ENCODE data around the gene ARHGAP42.

ARHGAP42 gene

DNA sequence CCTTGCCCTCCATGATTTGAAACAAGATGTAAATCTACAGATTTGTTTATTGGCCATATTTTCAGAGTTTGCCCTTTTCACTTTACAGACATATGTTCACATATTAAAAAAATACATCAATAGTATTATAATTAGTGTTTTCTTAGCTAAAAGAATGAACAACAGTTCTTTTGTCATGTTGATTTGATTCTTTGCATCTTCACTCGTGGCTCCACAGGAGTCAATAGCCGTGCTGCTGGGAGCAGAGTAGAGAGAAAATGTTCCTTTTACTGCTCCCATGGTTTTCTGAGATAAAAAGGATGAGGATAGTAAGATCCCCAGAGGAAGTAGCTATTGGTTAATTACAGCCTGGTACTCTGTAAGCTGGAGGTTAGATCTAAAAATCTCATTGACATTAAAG is 291.4 kb downstream of the ARHGAP42 start:
- no peaks in the 10 kb centered on the region for H3K27me3 ChIP-seq (ENCODE audit: insufficient read depth, poor library complexity, severe bottlenecking)
- DNase-seq (ENCODE audit: low read depth in 1 of 2, low spot score in 1 of 2): no peak
- no peak overlapping the region for H3K27ac ChIP-seq (replicated peaks)
- no peak overlapping the region for H3K4me3 ChIP-seq (replicated peaks; ENCODE audit: insufficient read depth, low read length)
- TF ChIP-seq REST (IDR thresholded peaks at IDR 0.05; ENCODE audit: insufficient replicate concordance, low read depth) (no peak), POLR2AphosphoS5 (IDR thresholded peaks at IDR 0.05; ENCODE audit: low read depth) (no peak), GABPA (IDR thresholded peaks at IDR 0.05; ENCODE audit: low read depth) (no peak), SPI1 (IDR thresholded peaks at IDR 0.05; ENCODE audit: borderline replicate concordance, low read depth) (no peak), CTCF (IDR thresholded peaks at IDR 0.05; ENCODE audit: insufficient read depth, low read length) (no peak)

- Histone ChIP-seq H3K4me3 (replicated peaks; ENCODE audit: insufficient read depth, low read length) (no peak overlapping the region), H3K27ac (replicated peaks) (no peak overlapping the region), H3K27me3 (ENCODE audit: insufficient read depth, poor library complexity, severe bottlenecking) (no peaks in the 10 kb centered on the region)
- DNase-seq (ENCODE audit: low read depth in 1 of 2, low spot score in 1 of 2): no peak
- no peak for TF ChIP-seq REST (IDR thresholded peaks at IDR 0.05; ENCODE audit: insufficient replicate concordance, low read depth)
- no peak for TF ChIP-seq GABPA (IDR thresholded peaks at IDR 0.05; ENCODE audit: low read depth)
- no peak for TF ChIP-seq SPI1 (IDR thresholded peaks at IDR 0.05; ENCODE audit: borderline replicate concordance, low read depth)
- no peak for TF ChIP-seq CTCF (IDR thresholded peaks at IDR 0.05; ENCODE audit: insufficient read depth, low read length)
- TF ChIP-seq POLR2AphosphoS5 (IDR thresholded peaks at IDR 0.05; ENCODE audit: low read depth): no peak
Observed at GRCh38 chr11:100978939-100979338, 291.9 kb downstream of the ARHGAP42 start.

DNA sequence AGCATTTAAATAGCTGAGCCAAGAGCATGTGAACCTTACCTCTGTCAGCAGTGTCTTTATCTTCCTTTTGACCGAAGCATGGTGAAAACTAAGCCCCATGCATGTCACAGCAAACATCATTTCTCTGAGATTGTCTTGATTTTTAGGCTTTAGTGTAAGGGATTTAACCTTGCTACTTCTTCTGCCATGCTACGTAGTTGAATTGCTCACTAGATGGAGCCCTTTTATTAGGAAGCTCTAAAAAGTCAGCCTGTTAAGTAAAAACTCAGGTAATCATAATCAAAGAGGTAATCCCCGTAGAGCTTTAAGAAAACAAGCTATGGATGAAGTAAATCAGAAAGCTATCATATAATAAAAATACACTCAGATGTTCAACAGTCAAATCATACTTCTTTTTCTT is 293.1 kb downstream of the ARHGAP42 start:
- H3K27ac ChIP-seq (replicated peaks): no peak overlapping the region
- no peak for DNase-seq (ENCODE audit: low read depth in 1 of 2, low spot score in 1 of 2)
- no peak overlapping the region for H3K4me3 ChIP-seq (replicated peaks; ENCODE audit: insufficient read depth, low read length)
- TF ChIP-seq POLR2AphosphoS5 (IDR thresholded peaks at IDR 0.05; ENCODE audit: low read depth): no peak
- TF ChIP-seq CTCF (IDR thresholded peaks at IDR 0.05; ENCODE audit: insufficient read depth, low read length): no peak
- no peak for TF ChIP-seq SPI1 (IDR thresholded peaks at IDR 0.05; ENCODE audit: borderline replicate concordance, low read depth)
- no peak for TF ChIP-seq REST (IDR thresholded peaks at IDR 0.05; ENCODE audit: insufficient replicate concordance, low read depth)
- no peaks in the 10 kb centered on the region for H3K27me3 ChIP-seq (ENCODE audit: insufficient read depth, poor library complexity, severe bottlenecking)

All from HL-60 (cell line).